ENCODE measurements around the gene CAB39.

CAB39 gene

GRCh38 chr2:230773039-230773773, 60.6 kb downstream of the CAB39 start:
- Histone ChIP-seq H2AFZ (ENCODE audit: low read depth, low read length) (no peak overlapping the region), H3K4me1 (ENCODE audit: insufficient read depth, low read length) (no peaks in the 10 kb centered on the region), H3K36me3 (ENCODE audit: insufficient read depth, low read length) (peaks cover 11% of the 10 kb centered on the region)

DNA sequence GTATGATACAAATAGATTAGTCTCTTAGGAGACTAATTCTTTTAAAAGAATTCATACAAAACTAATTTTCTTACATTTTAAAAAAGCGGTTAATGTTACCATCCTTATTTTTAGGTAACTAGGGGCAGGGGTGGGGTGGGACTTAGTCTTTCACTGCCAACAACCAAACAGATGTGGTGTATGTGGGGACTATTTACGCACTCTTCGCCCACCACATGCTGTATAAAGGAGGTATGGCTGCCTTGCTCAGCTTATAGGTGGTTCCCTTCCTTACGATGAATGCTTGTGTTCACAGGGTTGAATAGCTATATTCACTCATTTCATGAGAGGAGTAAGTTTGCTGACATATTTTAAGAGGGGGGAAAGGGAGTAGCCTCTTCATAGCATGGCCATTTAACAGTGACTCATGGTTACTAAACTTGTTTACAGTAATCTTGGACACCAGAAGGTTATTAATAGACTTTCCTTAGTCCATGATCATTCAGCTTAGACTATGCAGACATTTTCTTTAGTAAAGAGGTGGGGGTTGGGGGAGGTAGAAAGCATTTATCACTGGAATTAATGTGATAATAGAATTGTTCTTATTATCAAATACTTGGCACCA, 61.8 kb downstream of the CAB39 start:
- Histone ChIP-seq H3K27me3 (ENCODE audit: insufficient read depth, low read length) (no peaks in the 10 kb centered on the region), H3K4me3 (ENCODE audit: low read length) (no peak overlapping the region), H3K36me3 (ENCODE audit: insufficient read depth, low read length) (peaks cover 5% of the 10 kb centered on the region), H3K9me3 (ENCODE audit: low read length) (peaks cover 3% of the 10 kb centered on the region), H3K4me1 (ENCODE audit: insufficient read depth, low read length) (no peaks in the 10 kb centered on the region), H2AFZ (ENCODE audit: low read depth, low read length) (no peak overlapping the region)

More at GRCh38 chr2:230773039-230773773, 60.6 kb downstream of the CAB39 start:
- H3K27me3 ChIP-seq (ENCODE audit: insufficient read depth, low read length), result no peaks in the 10 kb centered on the region
- H3K4me3 ChIP-seq (ENCODE audit: low read length), result no peak overlapping the region
- H3K9me3 ChIP-seq (ENCODE audit: low read length), result peaks cover 3% of the 10 kb centered on the region

DNA sequence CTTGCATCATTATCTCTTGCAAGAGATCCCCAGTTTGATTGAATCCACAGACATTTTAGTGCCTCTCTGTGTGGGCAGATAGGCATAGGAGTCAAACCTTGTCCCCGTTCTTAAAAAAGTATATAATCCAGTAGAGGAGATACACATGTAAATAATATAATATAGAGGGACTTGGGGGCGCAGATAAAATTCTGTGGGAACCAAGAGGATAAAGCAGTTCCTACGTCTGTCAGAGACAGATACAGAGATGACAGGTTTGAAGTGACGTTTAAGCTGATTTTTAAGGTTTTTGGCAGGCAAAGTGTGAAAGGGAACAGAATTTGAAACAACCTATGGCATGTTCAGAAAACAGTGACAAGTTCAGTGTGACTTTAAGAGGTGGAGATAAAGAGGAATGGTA, 63.1 kb downstream of the CAB39 start:
- no peak overlapping the region for H3K4me3 ChIP-seq (ENCODE audit: low read length)
- no peak overlapping the region for H2AFZ ChIP-seq (ENCODE audit: low read depth, low read length)
- H3K36me3 ChIP-seq (ENCODE audit: insufficient read depth, low read length), result peaks cover 5% of the 10 kb centered on the region
- H3K27me3 ChIP-seq (ENCODE audit: insufficient read depth, low read length), result no peaks in the 10 kb centered on the region
- H3K9me3 ChIP-seq (ENCODE audit: low read length), result peaks cover 3% of the 10 kb centered on the region
- H3K4me1 ChIP-seq (ENCODE audit: insufficient read depth, low read length), result no peaks in the 10 kb centered on the region

GRCh38 chr2:230777721-230778120, 65.1 kb downstream of the CAB39 start:
- Histone ChIP-seq H3K36me3 (ENCODE audit: insufficient read depth, low read length) (peaks cover 5% of the 10 kb centered on the region), H3K4me3 (ENCODE audit: low read length) (no peak overlapping the region), H3K27me3 (ENCODE audit: insufficient read depth, low read length) (no peaks in the 10 kb centered on the region), H3K9me3 (ENCODE audit: low read length) (peaks cover 4% of the 10 kb centered on the region), H3K4me1 (ENCODE audit: insufficient read depth, low read length) (no peaks in the 10 kb centered on the region), H2AFZ (ENCODE audit: low read depth, low read length) (no peak overlapping the region)

- no peak overlapping the region for H3K4me3 ChIP-seq (ENCODE audit: low read length)
- no peaks in the 10 kb centered on the region for H3K27me3 ChIP-seq (ENCODE audit: insufficient read depth, low read length)
- H3K36me3 ChIP-seq (ENCODE audit: insufficient read depth, low read length), result peaks cover under 1% of the 10 kb centered on the region
- H2AFZ ChIP-seq (ENCODE audit: low read depth, low read length), result no peak overlapping the region
- H3K9me3 ChIP-seq (ENCODE audit: low read length), result peaks cover 3% of the 10 kb centered on the region
- no peaks in the 10 kb centered on the region for H3K4me1 ChIP-seq (ENCODE audit: insufficient read depth, low read length)
These were observed 65.9 kb downstream of the CAB39 start for GRCh38 chr2:230778350-230779063.

DNA sequence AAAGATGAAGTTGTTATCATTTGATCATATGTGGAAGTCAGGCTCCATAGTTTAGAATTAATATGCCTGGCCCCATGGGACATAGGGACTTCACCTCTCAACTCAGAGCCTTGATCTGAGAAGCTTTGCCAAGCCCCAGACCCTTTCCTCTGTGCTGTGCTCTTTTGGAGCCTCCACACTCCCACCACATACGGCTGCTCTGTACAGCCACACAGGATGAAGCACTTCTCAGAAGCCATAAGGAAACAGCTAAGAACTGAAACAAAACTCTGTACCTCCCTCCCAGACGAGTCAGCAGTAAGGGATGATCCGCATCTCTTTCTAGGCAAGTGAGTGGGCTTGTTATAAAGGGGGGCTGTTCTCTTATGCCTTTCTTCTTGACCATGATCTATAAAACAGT, 66.5 kb downstream of the CAB39 start:
- no peaks in the 10 kb centered on the region for H3K27me3 ChIP-seq (ENCODE audit: insufficient read depth, low read length)
- H3K4me1 ChIP-seq (ENCODE audit: insufficient read depth, low read length), result no peaks in the 10 kb centered on the region
- H2AFZ ChIP-seq (ENCODE audit: low read depth, low read length), result no peak overlapping the region
- peaks cover 5% of the 10 kb centered on the region for H3K36me3 ChIP-seq (ENCODE audit: insufficient read depth, low read length)
- H3K4me3 ChIP-seq (ENCODE audit: low read length), result no peak overlapping the region
- peaks cover 2% of the 10 kb centered on the region for H3K9me3 ChIP-seq (ENCODE audit: low read length)

DNA sequence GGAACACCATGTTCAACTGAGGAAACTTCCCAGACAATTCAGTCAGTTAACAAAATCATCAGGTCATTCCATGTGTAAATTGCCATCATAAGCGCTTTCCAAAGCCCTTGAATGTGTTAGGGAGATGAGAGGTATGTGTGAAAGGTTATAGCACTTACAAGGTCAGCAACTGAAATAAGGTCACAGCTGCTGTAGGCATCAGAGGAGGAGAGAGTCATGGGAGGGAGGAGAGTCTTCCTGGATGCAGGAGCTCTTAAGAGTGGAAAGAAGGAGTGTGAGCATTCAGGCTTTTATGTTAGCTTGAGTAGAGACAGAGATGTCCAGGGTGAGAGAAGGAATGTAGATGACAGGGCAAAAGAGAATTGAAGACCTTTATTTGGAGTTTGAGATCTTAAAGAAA, 67.0 kb downstream of the CAB39 start:
- Histone ChIP-seq H3K4me3 (ENCODE audit: low read length) (no peak overlapping the region), H2AFZ (ENCODE audit: low read depth, low read length) (no peak overlapping the region), H3K4me1 (ENCODE audit: insufficient read depth, low read length) (no peaks in the 10 kb centered on the region), H3K36me3 (ENCODE audit: insufficient read depth, low read length) (peaks cover 5% of the 10 kb centered on the region), H3K9me3 (ENCODE audit: low read length) (peaks cover 2% of the 10 kb centered on the region), H3K27me3 (ENCODE audit: insufficient read depth, low read length) (no peaks in the 10 kb centered on the region)

DNA sequence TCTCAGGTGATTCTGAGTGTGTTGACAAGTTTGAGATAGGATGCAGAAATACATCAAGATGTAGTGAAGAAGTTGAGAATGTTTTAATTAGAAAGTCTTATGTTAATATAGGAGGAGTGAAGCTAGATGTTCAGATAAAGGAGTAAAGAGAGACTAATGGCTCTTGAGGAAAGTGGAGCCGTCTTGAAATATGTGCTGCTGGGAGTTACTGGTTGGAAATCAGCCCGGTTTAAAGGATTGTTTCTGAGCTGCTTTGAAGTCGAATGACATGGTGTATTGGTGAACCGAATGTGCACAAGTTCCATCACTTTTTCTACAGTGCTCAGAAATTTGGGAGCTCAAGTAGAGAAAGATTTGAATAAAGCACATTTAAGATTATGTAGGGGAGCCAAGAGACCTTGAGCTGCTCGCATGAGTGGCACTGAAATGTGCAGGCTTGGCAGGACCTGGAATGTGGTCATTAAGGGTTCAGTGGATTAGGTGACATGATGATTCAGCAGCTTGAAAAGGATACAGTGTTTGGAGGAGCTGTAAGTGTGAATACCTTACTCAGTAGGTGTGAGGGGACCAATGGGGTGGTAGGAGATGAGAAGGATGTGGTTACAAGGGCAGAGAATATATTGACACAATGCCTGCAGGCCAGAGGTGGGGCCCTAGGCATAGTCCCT, 68.6 kb downstream of the CAB39 start:
- H3K4me1 ChIP-seq (ENCODE audit: insufficient read depth, low read length), result no peaks in the 10 kb centered on the region
- peaks cover 5% of the 10 kb centered on the region for H3K36me3 ChIP-seq (ENCODE audit: insufficient read depth, low read length)
- H3K4me3 ChIP-seq (ENCODE audit: low read length), result no peak overlapping the region
- H2AFZ ChIP-seq (ENCODE audit: low read depth, low read length), result no peak overlapping the region
- H3K9me3 ChIP-seq (ENCODE audit: low read length), result peaks cover 2% of the 10 kb centered on the region
- H3K27me3 ChIP-seq (ENCODE audit: insufficient read depth, low read length), result no peaks in the 10 kb centered on the region

DNA sequence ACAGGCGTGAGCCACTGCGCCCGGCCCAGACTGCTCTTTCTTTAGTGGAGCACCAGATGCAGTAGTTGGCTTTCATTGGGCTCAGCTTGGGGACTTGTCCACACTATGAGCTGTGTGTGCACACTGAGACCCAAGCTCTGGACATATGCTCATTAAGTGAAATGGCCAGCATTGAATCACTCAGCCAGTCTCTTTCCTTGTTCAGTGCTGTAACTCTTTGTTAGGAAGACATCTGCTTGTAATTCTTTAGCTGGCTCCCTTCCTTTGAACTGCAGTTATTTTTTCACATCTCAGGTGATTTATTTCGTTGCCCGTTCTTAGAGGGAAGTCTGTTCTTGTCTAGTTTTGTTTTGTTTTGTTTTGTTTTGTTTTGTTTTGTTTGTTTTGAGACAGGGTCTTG, 70.5 kb downstream of the CAB39 start:
- Histone ChIP-seq H3K4me3 (ENCODE audit: low read length) (no peak overlapping the region), H2AFZ (ENCODE audit: low read depth, low read length) (no peak overlapping the region), H3K9me3 (ENCODE audit: low read length) (peaks cover 6% of the 10 kb centered on the region), H3K4me1 (ENCODE audit: insufficient read depth, low read length) (no peaks in the 10 kb centered on the region), H3K27me3 (ENCODE audit: insufficient read depth, low read length) (no peaks in the 10 kb centered on the region), H3K36me3 (ENCODE audit: insufficient read depth, low read length) (peaks cover 5% of the 10 kb centered on the region)

DNA sequence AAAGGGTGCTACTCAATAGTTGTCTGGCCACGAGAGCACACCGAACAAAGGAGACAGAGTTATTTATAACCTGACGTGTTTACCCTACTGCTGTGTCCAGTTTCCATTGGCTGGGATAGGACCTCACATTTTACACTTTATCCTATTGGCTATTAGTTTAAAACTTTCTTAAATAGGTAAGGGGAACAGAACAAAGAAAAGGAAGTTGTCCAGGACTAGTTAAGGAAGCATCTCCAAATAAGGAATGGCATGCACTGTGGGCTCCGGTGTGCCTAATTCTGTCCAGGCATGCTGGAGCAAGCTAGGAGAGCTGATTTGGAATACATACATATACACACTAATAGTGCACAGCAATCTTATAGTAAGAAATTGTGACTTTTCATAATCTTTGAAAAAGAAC, 72.2 kb downstream of the CAB39 start:
- peaks cover 11% of the 10 kb centered on the region for H3K36me3 ChIP-seq (ENCODE audit: insufficient read depth, low read length)
- no peaks in the 10 kb centered on the region for H3K4me1 ChIP-seq (ENCODE audit: insufficient read depth, low read length)
- H3K4me3 ChIP-seq (ENCODE audit: low read length), result no peak overlapping the region
- no peak overlapping the region for H2AFZ ChIP-seq (ENCODE audit: low read depth, low read length)
- no peaks in the 10 kb centered on the region for H3K27me3 ChIP-seq (ENCODE audit: insufficient read depth, low read length)
- H3K9me3 ChIP-seq (ENCODE audit: low read length), result peaks cover 19% of the 10 kb centered on the region

DNA sequence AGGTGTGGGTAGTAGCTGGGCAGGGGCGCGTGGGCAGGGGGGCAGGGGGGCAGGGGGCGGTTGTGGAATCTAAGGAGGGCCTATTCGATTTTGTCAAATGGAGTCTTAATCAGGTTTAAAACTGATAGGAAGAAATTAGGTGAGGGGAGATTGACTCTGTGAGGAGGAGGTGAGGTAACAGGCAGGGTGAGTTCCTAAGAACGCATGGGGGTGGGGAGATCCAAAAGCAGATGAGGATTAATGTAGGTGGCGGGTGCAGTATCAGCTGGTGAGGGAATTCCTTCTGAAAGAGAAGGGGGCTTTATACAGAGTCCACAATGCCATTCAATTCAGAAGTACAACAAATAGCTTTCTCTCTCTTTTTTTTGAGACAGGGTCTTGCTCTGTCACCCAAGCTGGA, 72.7 kb downstream of the CAB39 start:
- Histone ChIP-seq H3K9me3 (ENCODE audit: low read length) (peaks cover 22% of the 10 kb centered on the region), H2AFZ (ENCODE audit: low read depth, low read length) (no peak overlapping the region), H3K4me1 (ENCODE audit: insufficient read depth, low read length) (no peaks in the 10 kb centered on the region), H3K36me3 (ENCODE audit: insufficient read depth, low read length) (peaks cover 13% of the 10 kb centered on the region), H3K27me3 (ENCODE audit: insufficient read depth, low read length) (no peaks in the 10 kb centered on the region), H3K4me3 (ENCODE audit: low read length) (no peak overlapping the region)

- Histone ChIP-seq H3K4me1 (ENCODE audit: insufficient read depth, low read length) (no peaks in the 10 kb centered on the region), H3K27me3 (ENCODE audit: insufficient read depth, low read length) (no peaks in the 10 kb centered on the region), H3K36me3 (ENCODE audit: insufficient read depth, low read length) (peaks cover 28% of the 10 kb centered on the region), H3K9me3 (ENCODE audit: low read length) (peaks cover 24% of the 10 kb centered on the region), H3K4me3 (ENCODE audit: low read length) (no peak overlapping the region), H2AFZ (ENCODE audit: low read depth, low read length) (no peak overlapping the region)
These were observed 74.5 kb downstream of the CAB39 start for GRCh38 chr2:230787101-230787500.

Data from neuron (in vitro differentiated cells).